C4-2B (cell line): ENCODE measurements around the gene CDH24.

ENCODE experiments used
- ZFX ChIP-seq: fragments of 450-650 bp; IDR thresholded peaks from 2 replicates; pipeline ENCODE4 v1.6.1; 2017
- TF ChIP-seq, protein P1 (sequence below): fragments of 450-650 bp; conservative IDR thresholded peaks from 2 replicates; pipeline ENCODE4 v1.5.1; 2017; ENCODE audit warnings: mild to moderate bottlenecking

DNA sequence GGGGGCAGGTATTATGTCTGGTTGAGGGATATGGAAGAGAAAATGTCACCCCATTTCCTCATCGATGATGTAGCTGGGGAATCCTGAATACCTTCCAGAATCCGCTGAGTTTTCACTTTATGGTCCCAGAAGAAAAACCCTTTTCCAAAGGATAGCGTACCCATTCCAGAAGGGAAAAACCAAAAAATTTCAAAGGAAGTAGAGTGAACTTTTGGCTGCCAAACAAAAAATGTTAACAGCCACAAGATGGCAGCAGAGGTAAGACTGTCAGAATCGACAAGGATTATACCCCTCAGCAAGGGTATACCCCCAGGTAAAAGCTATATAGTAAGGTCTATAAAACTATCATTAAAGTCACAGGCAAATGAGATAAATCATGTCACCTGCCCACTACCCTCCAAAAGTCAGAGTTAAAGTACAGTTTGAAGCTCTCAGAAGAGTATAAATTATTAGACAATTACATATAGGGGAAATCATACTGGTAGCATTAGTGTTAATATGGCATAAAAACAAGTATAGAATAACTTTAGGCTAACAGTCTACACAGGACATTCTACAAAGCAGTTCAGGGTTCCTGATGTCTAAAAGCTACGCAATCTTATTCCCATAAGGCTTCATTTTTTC, 19.6 kb upstream of the CDH24 start:
- TF ChIP-seq, protein P1, sequence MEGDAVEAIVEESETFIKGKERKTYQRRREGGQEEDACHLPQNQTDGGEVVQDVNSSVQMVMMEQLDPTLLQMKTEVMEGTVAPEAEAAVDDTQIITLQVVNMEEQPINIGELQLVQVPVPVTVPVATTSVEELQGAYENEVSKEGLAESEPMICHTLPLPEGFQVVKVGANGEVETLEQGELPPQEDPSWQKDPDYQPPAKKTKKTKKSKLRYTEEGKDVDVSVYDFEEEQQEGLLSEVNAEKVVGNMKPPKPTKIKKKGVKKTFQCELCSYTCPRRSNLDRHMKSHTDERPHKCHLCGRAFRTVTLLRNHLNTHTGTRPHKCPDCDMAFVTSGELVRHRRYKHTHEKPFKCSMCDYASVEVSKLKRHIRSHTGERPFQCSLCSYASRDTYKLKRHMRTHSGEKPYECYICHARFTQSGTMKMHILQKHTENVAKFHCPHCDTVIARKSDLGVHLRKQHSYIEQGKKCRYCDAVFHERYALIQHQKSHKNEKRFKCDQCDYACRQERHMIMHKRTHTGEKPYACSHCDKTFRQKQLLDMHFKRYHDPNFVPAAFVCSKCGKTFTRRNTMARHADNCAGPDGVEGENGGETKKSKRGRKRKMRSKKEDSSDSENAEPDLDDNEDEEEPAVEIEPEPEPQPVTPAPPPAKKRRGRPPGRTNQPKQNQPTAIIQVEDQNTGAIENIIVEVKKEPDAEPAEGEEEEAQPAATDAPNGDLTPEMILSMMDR = peak; percentile 79
- no peak for TF ChIP-seq ZFX
